NCI-H2196 (cell line): ENCODE data around the gene SLC35F3.
A peak's percentile ranks its signal among the peaks of the same experiment; 100 is the strongest.
"Not testable (repeated sequence)": the region's sequence is repeated elsewhere in the genome, so short reads cannot be mapped to it uniquely, and the experiment has no call there.

Source experiments
- DNase-seq: peaks from one replicate; lab custom pipeline; 2025; ENCODE audit not compliant: unreplicated experiment; lab: John Stamatoyannopoulos, UW

Gene SLC35F3

GRCh38 chr1:233904633-233905415 lies at the start of gene SLC35F3:
Gene SLC35F3 (plus strand): TSS chr1:233904676.
- peak; percentile 46 for DNase-seq

GRCh38 chr1:233859446-233859845 lies 45.0 kb upstream of the SLC35F3 start:
- DNase-seq, result no peak

GRCh38 chr1:233863901-233864545 lies 40.5 kb upstream of the SLC35F3 start:
- DNase-seq, result no peak

- DNase-seq, result no peak
Observed at GRCh38 chr1:233864578-233864977, 39.9 kb upstream of the SLC35F3 start.

GRCh38 chr1:233865216-233865615 lies 39.3 kb upstream of the SLC35F3 start:
- DNase-seq, result no peak

- no peak for DNase-seq
Observed at GRCh38 chr1:233865902-233866301, 38.6 kb upstream of the SLC35F3 start.

- no peak for DNase-seq
Observed at GRCh38 chr1:233867028-233867427, 37.4 kb upstream of the SLC35F3 start.

GRCh38 chr1:233868461-233868860 lies 36.0 kb upstream of the SLC35F3 start:
- no peak for DNase-seq

GRCh38 chr1:233869680-233870079 lies 34.8 kb upstream of the SLC35F3 start:
- no peak for DNase-seq

GRCh38 chr1:233873666-233874065 lies 30.8 kb upstream of the SLC35F3 start:
- no peak for DNase-seq

- DNase-seq, result no peak
Observed at GRCh38 chr1:233879841-233880240, 24.6 kb upstream of the SLC35F3 start.

GRCh38 chr1:233883671-233884070 lies 20.8 kb upstream of the SLC35F3 start:
- DNase-seq, result no peak

GRCh38 chr1:233884461-233885151 lies 19.9 kb upstream of the SLC35F3 start:
- DNase-seq, result no peak

GRCh38 chr1:233885196-233885920 lies 19.1 kb upstream of the SLC35F3 start:
- no peak for DNase-seq

- DNase-seq, result not testable (repeated sequence)
Observed at GRCh38 chr1:233891151-233891550, 13.3 kb upstream of the SLC35F3 start.

GRCh38 chr1:233897325-233898162 lies 6.9 kb upstream of the SLC35F3 start:
- no peak for DNase-seq

GRCh38 chr1:233901495-233901894 lies 3.0 kb upstream of the SLC35F3 start:
- DNase-seq, result no peak

- DNase-seq, result no peak
Observed at GRCh38 chr1:233905416-233906051, 1.1 kb downstream of the SLC35F3 start.

GRCh38 chr1:233907151-233907550 lies 2.7 kb downstream of the SLC35F3 start:
- DNase-seq, result no peak

- DNase-seq, result no peak
Observed at GRCh38 chr1:233908092-233908491, 3.6 kb downstream of the SLC35F3 start.
